Esophagus mucosa (tissue), 1 donor: ENCODE measurements around the gene EFCAB6. TPM values are rescaled to one million over a fixed set of nuclear protein-coding genes. Genes with fewer than 3 reads are reported as not detected.

Source experiments
- ATAC-seq: fragments of 200-7000 bp; cut with Tn5 transposase; one replicate; pipeline ENCODE4 v1.9.1; 2020
- total RNA-seq: library from RNA; stranded (reverse); gene quantifications from one replicate; pipeline ENCODE4 v1.2.4, GENCODE V29; 2023
- donor health status: DM: yes; HTN: yes; CAD: no.

EFCAB6 gene
- total RNA-seq, 1 donor from 2014 or later, result 1.6 TPM

DNA sequence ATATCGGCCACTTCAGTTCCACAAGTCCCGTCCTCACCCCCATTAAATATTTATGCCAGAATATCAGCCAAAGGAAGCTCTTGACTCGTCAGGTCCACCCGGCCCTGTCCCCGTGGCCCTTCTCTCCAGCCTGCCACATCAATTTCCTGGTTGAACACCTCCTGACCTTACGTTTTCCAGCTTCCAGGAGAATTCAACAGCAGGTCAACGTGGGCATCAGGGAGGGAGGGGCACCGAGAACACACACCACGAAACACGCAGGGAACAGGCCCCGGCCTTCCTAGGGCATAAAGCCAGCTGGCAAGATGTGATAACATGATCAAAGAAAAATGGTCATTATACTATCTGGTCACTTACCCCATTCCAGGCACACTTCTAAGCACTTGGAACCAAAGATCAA is 34.9 kb upstream of the EFCAB6 start:
- ATAC-seq, result no peak

- ATAC-seq, result no peak
Observed at GRCh38 chr22:43845981-43846380, 33.9 kb upstream of the EFCAB6 start.

- ATAC-seq, result no peak
Observed at GRCh38 chr22:43844560-43845545, 32.7 kb upstream of the EFCAB6 start.

GRCh38 chr22:43843783-43844530 is 31.9 kb upstream of the EFCAB6 start:
- ATAC-seq, result no peak

- ATAC-seq, result no peak
Observed at GRCh38 chr22:43841742-43842141, 29.6 kb upstream of the EFCAB6 start.

DNA sequence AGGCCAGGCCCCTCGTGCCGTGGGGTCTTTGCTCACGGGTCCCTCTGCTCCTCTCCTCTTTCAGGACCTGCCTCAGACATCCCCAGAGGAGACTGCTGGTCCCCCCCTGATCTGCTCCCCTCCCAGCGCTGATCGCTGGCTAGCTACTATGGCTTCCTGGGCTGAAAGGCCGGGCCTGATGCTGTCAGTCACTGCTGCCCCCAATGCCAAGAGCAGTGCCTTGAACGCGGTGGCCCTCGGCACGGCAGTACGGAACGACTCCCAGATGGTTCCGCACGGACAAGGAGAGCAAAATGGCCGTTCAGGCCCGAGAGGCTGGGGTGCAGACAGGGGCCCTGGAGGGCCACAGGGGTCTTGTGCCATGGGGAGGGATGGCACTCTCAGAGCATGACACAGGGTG is 28.7 kb upstream of the EFCAB6 start:
- ATAC-seq, result no peak

GRCh38 chr22:43840431-43840830 is 28.3 kb upstream of the EFCAB6 start:
- no peak for ATAC-seq

GRCh38 chr22:43839781-43840180 is 27.7 kb upstream of the EFCAB6 start:
- no peak for ATAC-seq

GRCh38 chr22:43838571-43839307 is 26.6 kb upstream of the EFCAB6 start:
- ATAC-seq, result no peak

DNA sequence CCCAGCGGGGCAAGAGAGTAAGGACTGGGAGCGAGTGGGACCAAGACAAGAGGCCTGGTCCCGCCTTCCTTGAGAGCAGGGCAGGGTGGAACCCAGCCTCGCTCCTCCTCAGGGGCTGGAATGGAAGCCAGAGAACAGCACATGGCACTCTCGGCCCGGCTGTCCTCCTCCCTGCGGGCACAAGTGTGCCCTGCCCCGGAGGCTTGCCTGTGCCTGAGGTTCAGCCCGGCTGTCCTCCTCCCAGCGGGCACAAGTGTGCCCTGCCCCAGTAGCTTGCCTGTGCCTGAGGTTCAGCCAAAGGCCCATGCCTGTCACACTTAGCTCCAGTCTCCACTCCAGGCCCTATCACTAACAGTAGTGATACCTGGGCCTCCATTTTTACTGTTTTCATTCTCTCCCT is 26.1 kb upstream of the EFCAB6 start:
- no peak for ATAC-seq

- ATAC-seq, result no peak
Observed at GRCh38 chr22:43837666-43838065, 25.6 kb upstream of the EFCAB6 start.

GRCh38 chr22:43835736-43836135 is 23.6 kb upstream of the EFCAB6 start:
- ATAC-seq, result no peak

GRCh38 chr22:43835166-43835565 is 23.1 kb upstream of the EFCAB6 start:
- ATAC-seq, result no peak

DNA sequence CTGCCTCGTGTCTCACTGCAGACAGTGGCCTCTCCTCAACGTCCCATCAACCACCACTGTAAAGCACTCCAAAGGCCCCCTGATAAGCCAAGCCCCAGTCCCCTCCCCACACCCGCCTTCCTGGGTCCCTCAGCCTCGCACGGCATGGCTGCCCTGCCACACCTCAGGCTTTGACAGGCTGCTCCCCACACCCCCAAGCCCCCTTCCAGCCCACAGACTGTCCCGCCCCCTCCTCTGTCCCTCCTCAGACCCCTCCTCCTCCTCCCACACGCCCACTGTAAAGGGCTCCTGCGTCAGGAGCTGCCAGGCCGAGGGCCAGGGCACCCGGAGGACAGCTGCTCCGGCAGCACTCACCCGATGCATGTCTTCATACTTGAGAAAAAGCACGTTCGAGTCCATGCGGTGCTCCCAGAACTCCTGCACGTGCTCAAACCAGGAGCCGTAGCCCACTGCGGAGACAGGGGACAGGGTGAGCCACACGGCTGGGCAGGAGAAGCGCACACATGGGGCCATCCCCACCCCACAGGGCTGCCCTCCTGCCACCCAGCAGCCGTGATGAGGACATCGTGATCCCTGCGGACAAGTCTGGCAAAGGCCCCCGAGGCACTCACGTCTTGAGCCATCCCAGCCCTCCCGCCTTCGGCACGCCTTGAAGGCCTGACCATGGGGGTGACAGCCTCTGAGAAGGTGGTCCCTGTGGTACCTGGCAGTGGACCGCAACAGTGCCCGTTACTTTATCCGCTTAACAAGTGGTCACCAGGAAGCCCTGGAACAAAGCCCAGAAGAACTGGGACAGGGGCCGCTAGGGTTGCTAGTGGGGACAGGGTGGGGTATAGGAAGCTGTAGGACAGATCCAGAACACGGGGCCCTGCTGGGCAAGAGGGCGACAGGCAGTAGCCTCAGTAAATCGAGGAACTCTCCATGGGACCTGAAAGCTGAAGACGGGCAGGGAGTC is 21.5 kb upstream of the EFCAB6 start:
- ATAC-seq, result no peak

- ATAC-seq, result no peak
Observed at GRCh38 chr22:43832393-43833265, 20.5 kb upstream of the EFCAB6 start.

- no peak for ATAC-seq
Observed at GRCh38 chr22:43831561-43832392, 19.7 kb upstream of the EFCAB6 start.

DNA sequence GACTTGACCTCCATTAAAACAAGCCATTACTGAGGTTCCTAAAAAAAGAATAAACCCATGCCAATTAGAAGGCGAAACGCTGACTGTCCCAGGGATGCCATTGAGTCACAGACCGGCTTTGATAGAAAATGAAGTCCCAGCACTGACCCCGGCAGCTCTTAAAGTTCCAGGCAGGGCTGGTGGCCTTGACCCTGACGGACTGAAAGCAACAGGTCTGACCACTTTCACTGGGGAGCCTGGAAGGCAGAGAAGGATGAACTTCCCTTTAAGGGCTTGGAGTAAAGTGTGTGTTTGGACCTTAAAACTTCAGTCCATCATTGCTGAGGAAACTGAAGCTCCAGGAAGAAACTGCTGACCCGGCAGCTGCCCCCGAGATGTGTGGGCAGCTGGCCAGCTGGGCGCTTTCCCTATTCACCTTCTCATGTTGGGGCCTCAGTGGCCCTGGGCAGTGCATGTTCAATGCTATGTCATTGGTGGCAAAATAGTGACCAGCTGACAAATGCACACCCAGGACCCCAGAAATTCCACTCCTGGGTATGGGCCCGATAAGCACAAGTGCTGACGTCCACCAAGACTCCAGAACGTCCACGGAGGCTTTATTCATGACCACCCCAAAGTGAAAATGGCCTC is 18.9 kb upstream of the EFCAB6 start:
- ATAC-seq, result no peak

- ATAC-seq, result no peak
Observed at GRCh38 chr22:43829904-43830851, 18.1 kb upstream of the EFCAB6 start.
